Measurements from ENCODE around the gene LTF.
"Not testable (repeated sequence)": the region's sequence is repeated elsewhere in the genome, so short reads cannot be mapped to it uniquely, and the experiment has no call there.

Gene LTF

DNA sequence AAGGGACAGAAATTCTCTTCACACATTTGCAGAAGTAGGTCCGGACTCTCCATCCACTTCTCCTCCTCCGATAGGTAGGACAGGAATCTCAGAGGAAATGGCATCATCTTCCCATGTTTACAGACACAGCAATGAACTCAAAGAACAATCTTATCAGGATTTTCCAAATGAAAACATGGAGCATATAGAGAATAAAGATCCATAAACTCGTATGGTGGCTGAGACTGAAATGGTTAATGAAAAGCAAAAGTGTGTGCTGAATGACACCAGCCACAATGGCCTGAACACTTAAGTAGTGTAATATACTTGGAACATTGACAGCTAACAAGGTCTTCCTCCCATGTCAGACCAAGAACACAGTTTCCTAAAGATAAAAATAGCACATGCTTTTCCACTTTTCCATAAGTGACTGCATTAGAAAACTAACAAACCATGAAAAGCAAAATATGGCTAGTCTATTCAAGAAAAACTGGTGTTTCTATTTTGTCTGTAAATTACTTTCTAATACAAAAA lies 51.9 kb downstream of the LTF start:
- DNase-seq = no peak

DNA sequence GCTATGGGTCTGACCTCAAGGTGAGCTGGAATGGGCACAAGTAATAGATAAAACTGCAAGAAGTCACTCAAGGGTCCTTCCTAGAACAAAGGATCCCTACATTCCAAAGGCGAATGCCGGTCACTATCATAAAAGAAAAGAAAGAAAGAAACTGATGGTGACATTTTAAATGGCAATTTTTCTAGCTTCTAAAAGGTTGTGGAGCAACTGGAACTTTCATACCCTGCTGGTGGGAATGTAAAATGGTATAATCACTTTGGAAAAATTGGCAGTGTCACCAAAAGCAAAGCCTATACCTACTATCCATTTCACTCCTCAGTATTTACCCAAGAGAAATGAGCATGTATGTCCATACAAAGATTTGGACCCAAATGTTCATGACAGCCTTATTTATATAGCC lies 53.4 kb downstream of the LTF start:
- DNase-seq = no peak

DNA sequence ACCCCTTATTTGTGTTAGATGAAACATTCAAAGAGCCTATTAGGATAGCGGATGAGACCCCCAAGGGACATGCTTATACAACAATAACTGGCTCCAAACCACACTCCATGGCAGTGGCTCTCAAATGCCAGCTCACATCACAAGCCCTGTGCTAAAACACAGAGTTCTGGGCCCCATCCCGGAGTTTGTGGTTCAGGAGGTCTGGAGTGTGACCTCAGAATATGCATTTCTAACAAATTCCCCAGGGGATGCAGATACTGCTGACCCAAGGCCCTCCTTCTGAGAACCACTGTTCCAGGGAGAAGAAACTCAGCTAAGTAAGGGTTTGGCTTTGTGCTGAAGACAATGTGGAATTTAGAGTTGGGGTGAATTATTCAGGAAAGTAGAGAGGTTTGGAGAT lies 54.0 kb downstream of the LTF start:
- no peak for DNase-seq

DNA sequence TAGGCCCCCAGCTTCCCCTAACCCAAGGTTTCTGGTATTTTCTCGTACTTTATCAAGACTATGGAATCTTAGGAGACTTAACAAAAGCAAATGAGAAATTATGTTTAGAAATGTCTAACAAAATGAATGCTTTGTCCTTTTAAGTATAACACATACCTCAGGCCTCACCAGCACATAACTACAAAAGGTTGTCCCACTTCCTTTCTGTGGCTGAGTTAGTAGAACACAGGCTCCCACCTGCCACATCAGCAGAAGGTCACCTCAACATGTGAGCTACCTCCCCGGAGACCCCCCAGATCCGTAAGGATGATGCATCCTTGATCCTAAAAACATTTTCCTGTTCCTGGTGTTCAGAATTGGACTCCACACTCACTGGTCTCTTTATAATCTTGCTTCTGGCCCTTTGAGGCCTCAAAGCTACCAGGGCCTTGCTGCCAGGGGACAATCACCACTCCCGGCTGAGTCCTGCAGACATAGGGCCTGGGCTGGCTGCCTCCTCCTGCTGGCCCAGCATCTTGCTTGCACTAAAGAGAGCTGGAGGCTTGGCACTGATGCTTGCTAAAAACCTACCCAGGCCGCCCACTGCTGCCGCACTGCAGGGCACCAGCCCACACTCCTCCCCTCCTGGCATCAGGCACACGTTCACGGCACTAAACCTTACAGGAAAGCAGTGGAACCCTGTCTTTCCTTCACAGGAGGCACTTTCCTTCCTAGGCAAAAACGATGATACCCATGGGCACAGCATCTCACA lies 54.8 kb downstream of the LTF start:
- no peak for DNase-seq

DNA sequence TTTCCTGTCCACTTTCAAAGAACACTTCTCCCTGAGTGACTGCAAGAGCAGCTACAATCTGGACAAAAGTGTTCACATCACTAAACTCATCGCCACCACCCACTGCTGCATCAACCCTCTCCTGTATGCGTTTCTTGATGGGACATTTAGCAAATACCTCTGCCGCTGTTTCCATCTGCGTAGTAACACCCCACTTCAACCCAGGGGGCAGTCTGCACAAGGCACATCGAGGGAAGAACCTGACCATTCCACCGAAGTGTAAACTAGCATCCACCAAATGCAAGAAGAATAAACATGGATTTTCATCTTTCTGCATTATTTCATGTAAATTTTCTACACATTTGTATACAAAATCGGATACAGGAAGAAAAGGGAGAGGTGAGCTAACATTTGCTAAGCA lies 55.9 kb downstream of the LTF start:
- no peak for DNase-seq

DNA sequence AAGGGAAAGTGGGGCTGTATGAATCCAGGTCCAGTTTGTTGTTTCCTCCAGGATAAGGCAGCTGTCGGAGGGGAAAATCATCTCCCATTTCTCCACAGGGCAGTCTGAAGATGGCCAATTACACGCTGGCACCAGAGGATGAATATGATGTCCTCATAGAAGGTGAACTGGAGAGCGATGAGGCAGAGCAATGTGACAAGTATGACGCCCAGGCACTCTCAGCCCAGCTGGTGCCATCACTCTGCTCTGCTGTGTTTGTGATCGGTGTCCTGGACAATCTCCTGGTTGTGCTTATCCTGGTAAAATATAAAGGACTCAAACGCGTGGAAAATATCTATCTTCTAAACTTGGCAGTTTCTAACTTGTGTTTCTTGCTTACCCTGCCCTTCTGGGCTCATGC lies 56.7 kb downstream of the LTF start:
- DNase-seq = no peak

DNA sequence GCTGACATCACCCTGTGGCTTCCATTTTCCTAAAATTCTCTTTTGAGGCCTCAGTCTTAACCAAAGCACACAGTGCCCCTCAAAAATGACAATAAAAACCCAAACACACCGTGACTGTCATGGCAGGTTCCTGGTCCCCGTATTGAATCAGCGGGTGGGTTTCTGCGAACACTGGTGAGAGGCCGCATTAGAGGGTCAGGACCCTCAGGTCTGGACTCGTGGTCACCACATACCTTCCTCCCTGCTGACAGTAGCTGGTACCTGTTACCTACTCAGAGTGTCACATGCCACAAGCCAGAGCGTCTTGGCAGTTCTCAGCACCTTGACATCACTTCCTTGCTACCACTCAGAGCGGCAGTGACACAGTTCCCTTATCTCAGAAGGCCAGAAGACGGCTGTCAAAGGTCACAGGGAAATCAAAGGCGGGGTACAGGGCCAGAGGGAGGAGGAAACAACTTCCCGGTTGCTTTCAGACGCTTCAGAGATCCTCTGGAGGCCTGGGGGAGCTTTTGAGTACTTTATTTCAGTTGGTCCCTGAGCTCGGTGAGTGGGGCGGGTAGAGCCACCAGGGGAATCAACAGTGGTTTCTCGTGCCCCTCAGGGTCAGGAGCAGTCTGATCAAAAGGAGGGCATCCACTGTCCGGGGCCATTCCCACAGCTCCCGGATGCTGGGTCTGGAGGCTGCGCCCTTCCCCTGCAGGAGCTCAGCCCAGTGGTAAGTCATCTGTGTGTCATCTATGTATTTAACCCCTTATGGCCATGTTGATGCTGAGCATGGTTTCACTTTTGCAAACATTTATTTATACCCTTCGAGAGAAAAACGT lies 57.7 kb downstream of the LTF start, which contains the start of the genes CCR5AS and CCRL2:
Gene CCR5AS, minus strand, starts transcription at position 279 of the 824 bp plus-strand sequence.
Gene CCRL2, plus strand, starts transcription at position 472 of the 824 bp plus-strand sequence. CDS start 821 bp downstream, outside the sequence.
- DNase-seq = peak; percentile 7

DNA sequence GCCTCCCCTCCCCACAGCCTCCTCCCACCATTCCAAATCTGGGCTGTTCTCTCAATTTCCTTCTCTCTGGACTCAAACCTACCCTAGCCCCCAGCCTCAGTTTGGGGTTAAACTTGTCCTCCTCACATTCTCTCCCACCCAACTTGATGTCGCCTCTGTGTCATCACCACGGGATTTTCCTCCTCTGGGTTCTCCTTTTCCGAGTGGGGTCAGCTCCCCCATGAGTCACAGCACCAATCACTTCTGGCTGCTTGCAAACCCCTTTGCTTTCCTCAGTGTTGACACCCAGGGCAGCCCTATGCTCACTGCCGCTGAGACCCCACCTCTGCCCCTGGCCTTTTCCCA lies 58.3 kb downstream of the LTF start:
- DNase-seq = no peak

DNA sequence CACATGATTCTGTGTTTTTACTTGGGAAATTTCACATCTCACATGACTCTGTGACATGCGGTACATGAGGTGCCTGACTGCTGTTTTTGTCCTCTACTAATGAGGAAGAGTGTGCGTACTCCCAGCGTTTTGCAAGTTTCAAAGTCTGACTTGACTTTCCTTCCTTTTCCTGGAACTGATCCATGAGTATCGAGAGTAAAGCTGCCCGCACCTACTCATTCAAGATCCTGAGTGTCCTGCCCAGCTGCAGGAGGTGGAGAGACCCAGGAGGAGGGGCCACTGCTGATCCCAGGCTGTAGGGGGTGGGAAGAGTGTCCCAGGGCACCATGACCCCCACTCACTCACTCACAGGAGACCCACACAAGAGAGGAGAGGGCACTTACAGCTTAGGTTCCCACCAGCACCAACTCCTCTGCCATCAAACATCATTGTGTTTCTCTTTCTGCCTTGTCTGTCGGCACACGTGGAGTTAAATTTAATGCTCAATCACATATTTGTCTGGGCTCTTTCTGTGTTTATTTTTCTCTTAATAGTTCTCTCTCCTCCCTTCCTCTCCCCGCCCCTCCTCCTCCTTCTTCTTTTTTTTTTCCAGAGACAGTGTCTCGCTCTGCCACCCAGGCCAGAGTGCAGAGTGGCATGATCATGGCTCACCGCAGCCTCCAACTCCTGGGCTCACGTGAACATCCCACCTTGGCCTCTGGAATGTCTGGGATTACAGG lies 59.2 kb downstream of the LTF start:
- no peak for DNase-seq

DNA sequence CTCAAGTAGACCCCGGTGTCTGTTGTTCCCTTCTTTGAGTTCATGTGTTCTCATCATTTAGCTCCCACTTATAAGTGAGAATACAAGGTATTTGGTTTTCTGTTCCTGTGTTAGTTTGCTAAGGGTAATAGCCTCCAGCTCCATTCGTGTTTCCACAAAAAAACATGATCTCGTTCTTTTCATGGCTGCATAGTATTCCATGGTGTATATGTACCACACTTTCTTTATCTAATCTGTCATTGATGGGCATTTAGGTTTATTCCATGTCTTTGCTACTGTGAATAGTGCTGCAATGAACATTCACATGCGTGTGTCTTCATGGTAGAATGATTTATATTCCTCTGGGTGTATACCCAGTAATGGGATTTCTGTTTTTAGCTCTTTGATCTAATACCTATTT lies 61.8 kb downstream of the LTF start:
- DNase-seq = not testable (repeated sequence)

DNA sequence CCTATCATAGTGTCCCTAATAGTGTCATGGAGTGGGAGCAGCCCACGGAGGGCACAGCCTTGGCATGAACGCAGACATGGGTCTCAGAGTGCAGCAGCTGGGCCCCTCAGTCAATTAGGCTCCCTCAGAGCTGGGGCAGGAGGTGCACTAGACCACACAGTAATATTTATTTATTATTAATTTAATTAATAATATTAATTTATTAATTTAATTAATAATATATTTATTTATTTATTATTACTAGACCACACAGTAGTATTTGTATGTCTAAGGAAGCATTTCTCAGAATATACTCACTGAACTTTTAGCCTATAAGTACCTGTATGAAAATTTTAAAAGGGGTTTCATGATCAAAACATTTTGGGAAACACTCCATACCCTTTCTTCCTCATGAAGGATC lies 63.1 kb downstream of the LTF start:
- DNase-seq = no peak

DNA sequence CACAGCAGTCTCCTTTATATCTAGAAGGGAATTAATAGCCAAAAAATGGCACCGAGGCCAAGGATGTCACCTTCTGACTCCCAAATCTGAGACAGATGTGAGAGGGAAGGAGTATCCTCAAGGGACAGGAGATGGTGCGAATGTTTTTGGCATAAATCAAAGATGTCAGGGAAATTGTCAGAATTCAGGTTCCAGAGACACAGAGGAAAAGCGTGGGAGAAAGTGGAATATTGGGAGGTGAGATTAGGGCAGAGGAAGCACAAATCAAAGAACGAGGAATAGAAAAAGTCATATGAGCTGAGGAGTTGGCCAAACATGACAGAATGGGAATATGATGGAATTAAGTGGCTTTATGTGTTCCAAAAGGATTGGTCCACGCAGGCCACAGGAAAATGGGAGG lies 63.9 kb downstream of the LTF start:
- no peak for DNase-seq

DNA sequence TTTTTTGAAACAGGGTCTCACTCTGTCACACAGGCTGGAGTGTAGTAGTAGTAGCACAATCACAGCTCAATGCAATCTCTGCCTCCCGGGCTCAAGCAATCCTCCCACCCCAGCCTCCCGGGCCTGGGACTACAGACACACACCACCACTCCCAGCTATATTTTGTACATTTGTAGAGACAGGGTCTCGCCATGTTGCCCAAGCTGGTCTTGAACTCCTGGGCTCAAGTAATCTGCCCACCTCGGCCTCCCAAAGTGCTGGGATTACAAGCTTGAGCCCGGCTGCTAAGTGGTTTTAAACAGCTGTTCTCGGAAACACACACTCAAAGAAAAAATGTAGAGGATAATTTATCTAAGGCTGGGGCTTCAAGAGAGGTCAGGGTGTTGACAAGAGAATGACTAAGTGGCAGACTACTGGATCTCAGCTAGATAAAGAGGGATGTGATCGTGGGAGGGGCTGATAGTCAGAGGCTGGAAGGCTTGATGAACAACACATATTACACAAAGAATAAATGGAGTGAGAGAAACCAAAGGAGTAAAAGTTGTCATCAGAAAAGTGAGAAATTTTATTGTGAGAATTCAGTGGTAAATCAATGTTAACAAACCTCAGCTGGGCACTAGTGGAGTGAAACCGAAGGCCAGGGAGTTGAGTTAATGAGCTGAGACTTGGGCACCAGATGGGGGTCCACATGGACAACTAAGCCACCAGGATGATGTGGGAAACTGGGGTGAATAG lies 64.5 kb downstream of the LTF start:
- DNase-seq = no peak

DNA sequence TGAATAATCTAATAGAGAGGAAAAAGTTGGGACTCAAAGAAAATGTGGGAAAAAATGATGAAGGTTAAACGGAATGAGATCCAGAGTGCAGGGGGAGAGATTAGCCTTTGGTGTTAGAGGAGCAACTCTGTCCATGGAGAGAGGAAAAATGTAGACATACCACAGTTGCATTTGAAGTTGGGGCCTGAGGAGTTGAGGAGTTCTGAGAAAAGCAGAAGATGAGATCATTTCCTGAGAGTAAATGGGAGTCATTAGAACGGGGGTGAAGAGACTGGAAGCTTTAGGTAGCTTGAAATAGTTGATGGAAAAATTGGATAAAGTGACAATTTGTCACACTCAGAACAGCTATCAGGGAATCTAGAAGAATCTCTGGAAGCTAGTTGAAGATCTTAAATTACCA lies 65.1 kb downstream of the LTF start:
- DNase-seq = no peak

DNA sequence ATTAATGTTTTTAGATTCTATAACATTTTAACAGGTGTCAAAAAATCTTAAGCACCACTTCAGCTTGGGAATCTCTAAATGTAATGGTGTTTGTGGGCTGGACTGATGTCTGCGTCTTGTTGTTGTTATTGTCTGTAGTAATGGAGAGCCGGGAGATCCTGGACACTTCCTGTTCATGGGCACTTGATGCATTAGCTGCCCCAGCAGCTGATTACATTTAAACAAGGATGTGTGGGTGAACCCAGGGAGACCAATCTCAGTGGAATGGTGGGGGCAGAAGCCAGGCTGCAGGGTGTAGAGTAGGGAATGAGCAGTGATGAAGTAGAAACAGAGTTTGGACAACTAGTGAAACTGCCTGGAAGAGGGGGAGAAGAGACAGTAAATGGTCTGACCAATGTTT lies 65.6 kb downstream of the LTF start:
- no peak for DNase-seq

DNA sequence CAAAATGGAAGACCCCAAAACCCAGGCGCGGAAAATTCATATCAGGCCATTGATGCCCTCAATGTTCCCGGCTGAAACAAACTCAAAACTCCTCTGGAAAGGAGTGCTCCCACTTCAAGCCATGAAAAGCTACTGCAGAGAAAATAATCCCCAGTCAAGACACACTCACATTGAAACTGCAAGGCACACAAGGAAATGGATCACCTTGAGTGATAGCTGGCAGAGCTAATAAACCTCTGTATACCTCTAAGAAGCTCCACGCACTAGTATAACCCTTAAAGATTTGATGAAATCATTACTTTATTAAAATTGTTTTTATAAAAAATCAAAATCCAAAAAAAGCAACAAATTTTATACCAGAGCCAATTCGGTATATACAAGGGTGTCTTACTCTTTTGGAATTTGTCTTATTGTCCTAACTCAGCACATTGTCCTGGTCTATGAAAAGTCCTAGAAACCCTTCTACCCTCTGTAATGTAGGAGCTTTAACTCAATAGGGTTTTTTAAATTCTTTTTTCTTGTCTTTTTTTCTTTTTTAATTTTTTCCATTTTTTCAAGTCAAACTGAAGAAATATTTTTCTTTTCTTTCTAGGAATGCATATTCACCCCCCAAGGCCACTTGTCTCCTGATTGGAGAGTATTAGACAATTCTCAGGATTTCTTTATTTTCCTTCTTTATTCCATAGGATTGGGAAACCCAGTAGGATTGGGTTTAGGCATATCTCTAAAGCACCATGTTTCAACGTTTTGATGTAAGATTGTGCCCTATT lies 66.3 kb downstream of the LTF start:
- DNase-seq = no peak

DNA sequence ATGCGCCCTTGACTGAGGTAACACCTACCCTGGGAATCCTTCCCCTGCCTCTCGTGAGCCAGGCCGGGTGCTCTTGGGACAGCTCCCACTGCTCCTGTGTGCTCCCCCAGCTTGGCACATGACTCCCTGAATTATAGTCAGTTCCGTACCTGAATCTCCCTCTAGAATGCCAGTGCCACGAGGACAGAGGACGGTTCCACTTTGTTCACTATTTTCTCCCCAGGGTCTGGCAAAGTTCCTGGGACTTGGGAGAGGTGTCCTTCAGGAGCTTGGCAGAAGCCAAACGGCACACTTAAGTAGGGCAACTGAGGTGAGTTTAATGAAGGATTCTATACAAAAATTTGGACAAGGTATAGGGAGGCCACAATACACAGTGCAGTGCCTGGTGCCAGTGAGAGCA lies 67.6 kb downstream of the LTF start:
- no peak for DNase-seq

DNA sequence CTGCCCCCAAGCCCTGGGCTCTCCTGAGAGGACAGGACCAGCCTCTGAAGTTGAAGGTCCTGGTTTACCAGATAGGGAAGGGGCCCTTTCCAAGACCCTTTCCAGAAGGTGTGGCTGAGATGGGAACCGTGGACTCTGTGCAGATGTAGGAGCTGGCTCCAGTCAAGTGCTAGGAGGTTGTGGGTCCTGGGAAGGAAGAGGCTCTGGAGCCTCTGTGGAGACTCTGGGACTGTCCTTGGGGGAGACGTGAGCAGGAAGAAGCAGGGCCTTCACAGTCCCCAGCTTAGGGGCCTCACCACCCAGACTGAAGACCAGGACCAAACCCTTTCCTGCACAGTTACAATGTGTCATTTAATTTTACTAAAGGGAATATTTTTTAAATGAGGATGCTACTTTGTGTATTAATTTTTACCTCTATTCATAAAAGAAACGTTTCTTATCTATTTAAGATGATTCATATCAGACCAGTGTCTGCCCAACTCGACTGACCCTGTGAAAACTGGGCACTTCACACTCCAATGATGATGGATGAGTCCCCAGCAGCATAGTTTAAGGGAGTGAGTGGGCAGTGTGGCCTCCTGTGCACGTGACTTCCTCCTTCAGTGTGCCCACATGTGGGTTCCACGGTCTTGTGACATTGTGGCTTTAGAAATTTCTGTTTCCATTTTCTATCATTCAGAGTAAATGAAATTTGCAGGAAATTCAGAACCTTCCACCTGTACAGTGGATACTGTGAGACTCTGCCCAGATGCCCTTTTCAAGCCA lies 68.8 kb downstream of the LTF start:
- no peak for DNase-seq

DNA sequence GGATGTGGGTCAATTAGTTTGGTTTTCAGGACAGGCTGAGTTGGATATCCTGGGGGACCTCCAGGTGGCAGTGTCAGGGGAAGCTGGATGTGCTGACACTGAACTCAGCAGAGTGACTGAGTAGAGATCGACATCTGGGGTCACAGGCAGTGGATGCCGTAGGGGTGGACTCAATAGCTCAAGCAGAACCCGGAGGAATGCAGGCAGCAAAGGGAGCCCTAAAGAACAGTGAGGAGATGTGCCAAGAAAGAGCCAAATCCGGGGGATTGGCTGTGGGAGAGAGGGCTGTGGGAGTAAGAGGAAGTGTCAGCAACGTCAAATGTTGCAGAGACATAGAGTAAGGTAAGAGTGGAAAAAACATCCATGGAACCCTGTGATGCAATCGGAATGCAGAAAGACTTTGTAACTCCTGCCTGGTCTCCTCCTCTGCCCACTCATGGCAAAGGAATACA lies 69.5 kb downstream of the LTF start:
- no peak for DNase-seq

DNA sequence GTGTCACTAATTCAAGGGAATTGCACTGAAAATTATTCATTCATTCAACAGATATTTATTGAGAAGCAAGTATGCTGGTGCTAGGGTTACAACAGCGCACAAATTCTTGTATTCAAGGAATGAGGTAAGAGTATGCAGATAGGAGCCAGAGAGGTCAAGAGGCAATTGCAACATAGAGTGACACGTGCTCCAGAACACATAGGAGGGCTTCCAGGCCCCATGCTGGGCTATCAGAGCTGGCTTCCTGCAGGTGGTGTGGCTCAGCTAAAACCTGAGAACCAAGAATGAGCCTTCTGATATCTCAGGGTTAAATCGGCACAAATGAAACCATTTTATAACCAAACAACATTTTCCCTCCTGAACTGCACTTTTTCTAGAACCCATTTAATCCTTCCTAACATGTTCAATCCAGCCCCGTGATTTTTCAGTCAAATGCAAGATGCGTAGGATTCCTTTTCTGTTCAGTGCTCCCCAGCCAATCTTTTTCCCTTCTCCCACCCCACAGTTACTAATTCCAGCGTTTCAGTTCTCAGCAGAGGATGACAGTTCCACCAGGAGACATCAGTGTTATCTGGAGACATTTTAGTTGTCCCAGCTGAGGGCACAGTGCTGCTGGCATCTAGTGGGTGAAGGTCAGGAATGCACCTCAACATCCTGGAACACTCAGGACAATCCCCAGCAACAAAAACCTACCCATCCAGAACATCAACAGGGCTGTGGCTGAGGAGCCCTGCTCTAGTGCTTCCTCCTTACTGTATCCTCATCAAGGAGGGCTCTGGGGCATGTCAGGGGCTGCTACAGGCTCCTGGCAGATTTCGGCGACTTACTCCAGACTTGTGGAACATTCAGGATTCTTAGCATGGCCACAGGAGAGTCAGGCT lies 70.9 kb downstream of the LTF start:
- no peak for DNase-seq
